DOHH2 (cell line): Measurements from ENCODE around the gene LHFPL5.

Experiments
- EZH2phosphoT487 ChIP-seq: fragments of 200-600 bp; sonication (generic); IDR thresholded peaks from 2 replicates; pipeline ENCODE4 v1.6.1; 2017; ENCODE audit warnings: borderline replicate concordance, mild to moderate bottlenecking, antibody characterized with exemption, low read length, moderate library complexity, mixed read lengths
- TF ChIP-seq, protein P1 (sequence below): fragments of 200-600 bp; sonication (generic); IDR thresholded peaks from one replicate; pipeline ENCODE4 v1.5.1; 2014; ENCODE audit warnings: antibody characterized with exemption, mild to moderate bottlenecking, low read depth, low read length; ENCODE audit not compliant: poor library complexity, severe bottlenecking

- TF ChIP-seq, protein P1, sequence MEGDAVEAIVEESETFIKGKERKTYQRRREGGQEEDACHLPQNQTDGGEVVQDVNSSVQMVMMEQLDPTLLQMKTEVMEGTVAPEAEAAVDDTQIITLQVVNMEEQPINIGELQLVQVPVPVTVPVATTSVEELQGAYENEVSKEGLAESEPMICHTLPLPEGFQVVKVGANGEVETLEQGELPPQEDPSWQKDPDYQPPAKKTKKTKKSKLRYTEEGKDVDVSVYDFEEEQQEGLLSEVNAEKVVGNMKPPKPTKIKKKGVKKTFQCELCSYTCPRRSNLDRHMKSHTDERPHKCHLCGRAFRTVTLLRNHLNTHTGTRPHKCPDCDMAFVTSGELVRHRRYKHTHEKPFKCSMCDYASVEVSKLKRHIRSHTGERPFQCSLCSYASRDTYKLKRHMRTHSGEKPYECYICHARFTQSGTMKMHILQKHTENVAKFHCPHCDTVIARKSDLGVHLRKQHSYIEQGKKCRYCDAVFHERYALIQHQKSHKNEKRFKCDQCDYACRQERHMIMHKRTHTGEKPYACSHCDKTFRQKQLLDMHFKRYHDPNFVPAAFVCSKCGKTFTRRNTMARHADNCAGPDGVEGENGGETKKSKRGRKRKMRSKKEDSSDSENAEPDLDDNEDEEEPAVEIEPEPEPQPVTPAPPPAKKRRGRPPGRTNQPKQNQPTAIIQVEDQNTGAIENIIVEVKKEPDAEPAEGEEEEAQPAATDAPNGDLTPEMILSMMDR: no peak
- no peak for TF ChIP-seq EZH2phosphoT487
These were observed 4.7 kb downstream of the LHFPL5 start for GRCh38 chr6:35809809-35810208.
